Endometrial microvascular endothelial cells (primary cell): ENCODE data around the gene HECTD3. TPM values are rescaled to one million over a fixed set of nuclear protein-coding genes. Genes with fewer than 3 reads are reported as not detected.

Experiments
- in situ Hi-C: cut with HindIII; loops from 2 replicates; pipeline ENCODE4 v1.10.0; 2017; ENCODE audit warnings: low sequenced_read_pairs, low pct_unique_long_range_greater_than_20kb; ENCODE audit errors: inconsistent ontology term
- total RNA-seq: library from RNA; depleted of rRNA; stranded (reverse); fragments of >200 nt; gene quantifications from one replicate; pipeline ENCODE4 v1.2.3, GENCODE V29; 2015; ENCODE audit errors: inconsistent ontology term

HECTD3 gene
- 47.9 TPM for total RNA-seq

- in situ Hi-C loops: no loop called here
Observed at GRCh38 chr1:45010855-45011811, at the start of gene HECTD3. Gene HECTD3, minus strand, starts transcription at chr1:45011324. Its CDS starts 67 bp downstream, at chr1:45011257.

DNA sequence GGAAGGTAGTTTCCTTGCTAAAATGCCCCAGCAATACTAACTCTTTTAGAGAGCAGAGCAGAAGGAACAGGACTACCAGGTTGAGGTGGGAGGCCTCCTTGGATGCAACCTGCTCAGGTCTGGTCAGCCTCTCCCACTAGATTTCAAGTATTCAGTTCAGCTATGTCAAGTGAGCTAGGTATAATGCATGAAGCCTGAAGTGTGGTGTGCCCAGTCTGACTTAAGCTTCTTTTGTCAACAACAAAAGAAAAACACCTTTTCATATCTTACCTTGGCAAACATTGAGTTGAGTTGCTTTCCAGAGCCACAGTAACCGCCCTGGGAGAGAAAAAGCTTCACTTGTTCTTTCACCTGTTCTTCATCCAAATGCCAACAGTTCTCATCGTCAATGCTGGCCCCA lies 48.7 kb upstream of the HECTD3 start:
- in situ Hi-C loops: no loop called here

GRCh38 chr1:45057542-45057941 lies 46.4 kb upstream of the HECTD3 start:
- in situ Hi-C loops: no loop called here

DNA sequence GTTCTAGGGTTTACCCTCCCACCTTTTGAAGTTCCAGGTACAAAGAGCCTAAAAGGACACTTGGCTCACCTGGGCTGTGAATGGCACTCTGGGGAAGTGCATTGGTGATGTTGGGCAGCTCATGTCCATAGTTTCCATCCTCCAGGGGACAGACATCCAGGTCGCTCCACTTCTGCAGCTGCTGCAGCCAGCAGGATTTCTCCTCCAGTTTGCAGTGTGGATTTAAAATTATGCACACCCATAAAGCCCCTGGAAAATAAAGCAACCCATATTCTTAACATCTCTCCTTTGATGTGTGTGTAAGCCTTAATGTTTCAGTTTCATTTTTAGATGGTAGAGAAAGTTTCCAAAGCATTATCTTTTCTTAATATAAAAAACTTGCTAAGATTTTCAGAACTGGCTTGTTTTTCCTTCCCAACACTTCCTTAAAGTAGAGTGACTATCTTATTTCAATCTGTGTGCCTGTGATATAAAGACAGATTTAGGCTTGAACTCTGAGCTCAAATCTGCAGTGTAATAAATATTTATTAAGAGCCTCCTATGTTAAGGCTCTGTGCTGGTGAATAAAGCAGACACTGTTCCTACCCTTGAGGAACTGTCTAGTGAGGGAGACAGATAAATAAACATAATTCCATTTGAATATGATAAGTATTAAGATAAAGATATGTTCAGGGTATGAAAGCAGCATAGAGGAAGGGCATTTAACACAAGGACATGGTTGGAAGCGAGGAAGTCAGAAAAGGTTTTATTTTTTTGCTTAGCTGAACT lies 40.1 kb upstream of the HECTD3 start:
- in situ Hi-C loops: no loop called here

- in situ Hi-C loops: no loop called here
Observed at GRCh38 chr1:45047032-45047431, 35.9 kb upstream of the HECTD3 start.

- in situ Hi-C loops: no loop called here
Observed at GRCh38 chr1:45044916-45045315, 33.8 kb upstream of the HECTD3 start.

DNA sequence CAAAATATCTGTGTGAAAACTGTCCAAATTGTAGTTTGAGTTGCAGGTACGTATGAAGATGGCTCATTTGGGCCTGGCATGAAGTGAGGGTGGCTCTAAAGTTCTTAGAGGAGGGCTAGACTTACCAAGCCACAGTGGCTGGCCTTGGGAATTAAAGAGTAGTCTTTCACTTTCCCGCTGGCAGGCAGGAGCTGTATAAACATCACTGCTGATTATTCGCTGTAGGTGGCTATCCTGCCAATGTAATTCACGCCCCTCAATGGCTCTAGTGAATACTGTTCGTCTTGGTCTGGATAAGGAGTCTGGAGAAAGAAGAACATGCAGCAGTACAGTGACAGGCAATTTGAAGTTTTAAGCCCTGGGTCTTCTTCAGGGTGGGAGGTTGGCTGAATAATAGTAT lies 32.0 kb upstream of the HECTD3 start:
- in situ Hi-C loops: no loop called here

DNA sequence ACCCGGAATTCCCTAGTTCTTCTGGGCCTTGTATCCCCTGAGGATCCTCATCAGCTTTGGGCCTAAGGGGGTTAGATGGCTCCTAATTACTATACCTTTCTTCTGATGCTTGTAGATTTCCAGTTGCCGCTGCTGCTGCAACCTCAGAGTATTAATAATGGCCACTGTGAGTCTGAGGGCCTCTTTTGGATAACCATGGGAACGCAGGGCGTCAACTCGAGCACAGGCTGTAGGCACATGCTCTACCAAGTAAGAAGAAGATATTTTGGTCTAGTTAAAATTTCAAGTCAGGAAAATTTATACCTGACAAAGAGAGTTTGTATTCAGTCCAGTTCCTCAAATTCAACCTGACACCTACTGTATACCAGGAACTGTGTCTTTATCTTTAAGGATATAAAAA lies 29.2 kb upstream of the HECTD3 start:
- in situ Hi-C loops: no loop called here

DNA sequence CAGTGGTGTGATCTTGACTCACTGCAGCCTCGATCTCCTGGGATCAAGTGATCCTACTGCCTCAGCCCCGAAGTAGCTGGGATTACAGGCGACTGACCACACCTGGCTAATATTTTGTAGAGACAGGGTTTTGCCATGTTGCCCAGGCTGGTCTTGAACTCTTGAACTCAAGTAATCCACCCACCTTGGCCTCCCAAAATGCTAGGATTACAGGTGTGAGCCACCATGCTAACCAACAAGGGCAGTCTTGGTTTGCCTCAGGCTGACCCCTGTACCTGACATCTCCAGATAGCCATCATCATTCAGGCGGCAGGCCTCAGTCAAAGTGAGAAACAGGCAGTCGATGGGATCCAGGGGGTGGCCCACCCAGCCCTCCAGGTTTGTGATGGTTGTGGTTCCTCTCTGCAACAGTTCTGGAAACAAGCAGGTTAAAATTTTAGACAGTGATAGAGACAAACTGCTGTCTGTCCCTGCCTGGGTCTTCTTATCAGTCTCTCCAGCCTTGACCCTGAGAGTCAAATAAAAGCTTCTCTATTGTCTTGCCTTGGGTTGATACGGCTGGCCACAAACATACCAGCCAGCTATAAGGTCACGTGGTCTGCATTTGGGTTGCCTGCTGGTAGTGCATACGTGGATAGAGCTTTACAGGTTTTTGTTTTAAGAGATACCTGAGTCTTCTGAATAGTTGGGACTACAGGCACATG lies 27.7 kb upstream of the HECTD3 start:
- in situ Hi-C loops: no loop called here

DNA sequence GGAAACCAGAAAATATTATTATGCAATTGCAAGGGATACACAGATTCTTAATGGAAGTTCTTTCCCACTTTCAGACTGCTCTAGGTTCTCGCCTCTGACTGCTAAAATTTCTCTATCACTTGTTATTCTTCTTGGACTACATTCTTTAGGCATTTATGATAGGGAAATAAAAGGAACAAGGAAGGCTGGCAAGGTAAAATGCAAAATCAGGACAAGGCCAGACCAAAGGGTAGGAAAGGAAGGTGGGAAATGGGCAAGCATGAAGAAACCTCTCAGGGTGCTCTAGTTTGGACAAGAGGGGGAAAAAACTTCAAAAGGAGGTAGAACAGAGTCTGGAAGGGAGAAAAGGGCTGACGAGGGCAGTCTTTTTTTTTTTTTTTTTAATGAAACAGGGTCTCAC lies 27.1 kb upstream of the HECTD3 start:
- in situ Hi-C loops: no loop called here

DNA sequence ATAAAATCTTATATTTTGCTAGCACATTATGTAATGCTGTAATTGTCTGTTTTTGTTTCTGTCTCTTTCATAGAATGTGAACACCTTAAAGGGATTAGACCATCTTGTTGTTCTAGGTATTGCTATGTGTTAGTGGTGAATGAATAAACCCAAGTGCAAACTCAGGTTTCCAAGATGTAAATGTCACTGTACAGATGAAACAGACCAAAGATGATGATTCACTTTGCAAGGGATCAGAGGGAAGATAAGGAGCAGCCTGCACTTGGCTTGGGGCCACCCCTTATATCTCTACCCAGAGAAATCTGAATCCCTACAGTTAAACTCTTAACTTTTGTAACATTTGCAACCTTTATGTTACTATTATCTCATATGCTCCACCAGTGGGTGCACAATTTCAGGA lies 26.3 kb upstream of the HECTD3 start:
- in situ Hi-C loops: no loop called here

GRCh38 chr1:45035631-45036301 lies 24.6 kb upstream of the HECTD3 start:
- in situ Hi-C loops: no loop called here

DNA sequence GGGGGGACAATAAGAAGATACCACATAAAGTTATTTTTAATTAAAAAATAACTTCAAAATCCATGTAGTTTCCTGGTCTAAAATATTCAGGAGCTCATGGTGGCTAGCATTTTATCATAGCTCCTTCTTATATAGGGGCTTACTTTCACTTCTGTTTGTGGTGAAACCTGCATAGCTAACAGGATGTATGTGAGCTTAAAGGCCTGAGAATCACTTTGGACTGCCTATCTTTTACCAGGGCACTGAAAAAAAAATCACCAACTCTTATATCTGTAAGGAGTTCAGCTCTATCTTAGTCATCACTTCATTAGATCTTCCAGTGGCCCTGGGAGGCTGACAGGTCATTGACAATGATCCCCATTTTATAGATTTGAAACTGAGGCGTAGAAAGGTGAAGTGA lies 22.2 kb upstream of the HECTD3 start:
- in situ Hi-C loops: no loop called here

DNA sequence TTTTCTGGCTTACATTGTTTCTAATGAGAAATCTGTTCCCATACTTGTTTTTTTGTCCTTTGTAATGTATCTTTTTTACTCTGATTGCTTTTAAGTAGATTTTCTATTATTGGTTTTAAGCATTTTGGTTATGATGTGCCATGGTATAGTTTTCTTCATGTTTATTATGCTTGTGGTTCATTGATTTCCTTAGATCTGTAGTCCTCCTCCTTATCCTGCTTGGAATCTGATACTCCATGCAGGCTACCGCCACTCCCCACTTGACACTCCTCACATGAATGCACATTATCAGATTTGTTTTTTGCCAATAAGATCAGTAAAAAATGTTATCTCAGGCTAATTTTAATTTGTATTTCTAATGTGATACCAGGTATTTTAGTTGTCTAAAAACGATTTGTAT lies 21.7 kb upstream of the HECTD3 start:
- in situ Hi-C loops: no loop called here

- in situ Hi-C loops: no loop called here
Observed at GRCh38 chr1:45026446-45026845, 15.3 kb upstream of the HECTD3 start.

DNA sequence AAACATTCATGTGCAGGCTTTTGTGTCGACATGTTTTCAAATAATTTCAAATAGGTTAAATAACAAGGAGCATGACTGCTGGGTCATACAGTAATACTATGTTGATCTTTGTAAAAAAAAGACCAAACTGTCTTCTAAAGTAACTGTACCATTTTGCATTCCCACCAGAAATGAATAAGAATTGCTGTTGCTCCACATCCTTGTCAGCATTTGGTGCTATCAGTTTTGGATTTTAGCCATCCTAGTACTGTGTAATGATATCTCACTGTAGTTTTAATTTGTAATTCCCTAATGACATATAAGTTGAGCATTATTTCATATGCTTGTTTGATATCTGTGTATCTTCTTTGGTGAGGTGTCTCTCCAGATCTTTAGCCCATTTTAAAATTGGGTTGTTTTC lies 12.5 kb upstream of the HECTD3 start:
- in situ Hi-C loops: no loop called here

GRCh38 chr1:45018599-45019230 lies 7.6 kb upstream of the HECTD3 start:
- in situ Hi-C loops: no loop called here

DNA sequence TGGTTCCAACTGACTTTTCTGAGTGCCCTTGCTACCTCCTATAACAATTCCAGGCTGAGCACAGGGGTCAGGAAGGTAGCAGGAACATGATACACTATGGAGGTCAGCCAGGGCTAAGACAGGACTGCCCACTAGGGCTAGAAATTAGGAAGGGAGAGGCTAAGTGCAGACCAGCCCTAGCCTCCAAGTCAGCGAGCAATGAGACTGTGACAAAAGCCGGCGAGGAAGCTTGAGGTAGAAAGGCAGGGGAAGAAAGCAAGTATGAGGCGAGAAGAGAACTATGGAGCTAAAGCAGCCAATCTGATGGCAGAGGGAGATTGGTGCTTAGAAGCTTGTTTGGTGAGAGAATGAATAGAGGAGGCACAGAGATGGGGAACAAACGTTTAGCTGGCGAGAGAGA lies 5.6 kb upstream of the HECTD3 start:
- in situ Hi-C loops: no loop called here
